Kidney epithelial cell (primary cell): Measurements from ENCODE around the gene DCP1B. TPM values are rescaled to one million over a fixed set of nuclear protein-coding genes. Genes with fewer than 3 reads are reported as not detected.

Experiments used
- DNase-seq: peaks from one replicate; pipeline ENCODE4 v3.0.0-alpha.2; 2010; ENCODE audit warnings: low read depth
- H3K27me3 ChIP-seq: 2 replicates; pipeline ENCODE4 v1.6.0; 2011; ENCODE audit warnings: low read length; ENCODE audit not compliant: control insufficient read depth, insufficient read depth
- H3K36me3 ChIP-seq: 2 replicates; pipeline ENCODE4 v1.5.1; 2011; ENCODE audit warnings: low read length; ENCODE audit not compliant: control insufficient read depth, insufficient read depth
- H3K4me3 ChIP-seq: 2 replicates; pipeline ENCODE4 v1.5.1; 2011; ENCODE audit warnings: low read depth, mild to moderate bottlenecking, control low read depth, low read length
- CTCF ChIP-seq: IDR thresholded peaks from 2 replicates; pipeline ENCODE4 v1.5.1; 2011; ENCODE audit warnings: mild to moderate bottlenecking, moderate library complexity, low read length, control low read depth, inconsistent platforms; ENCODE audit not compliant: insufficient read depth, poor library complexity, severe bottlenecking
- total RNA-seq: library from RNA; depleted of rRNA; stranded (reverse); fragments of >200 nt; gene quantifications from 2 replicates; pipeline ENCODE4 v1.2.3, GENCODE V29; 2015

DCP1B gene
- total RNA-seq, 1 donor from 2014 or later, result 22.4 TPM

GRCh38 chr12:2035431-2036055, 31.3 kb upstream of the DCP1B start:
- DNase-seq, result no peak
- Histone ChIP-seq H3K27me3 (peaks cover 35% of the 10 kb centered on the region), H3K4me3 (no peak overlapping the region), H3K36me3 (no peaks in the 10 kb centered on the region)
- no peak for TF ChIP-seq CTCF

- H3K4me3 ChIP-seq, result peak overlapping the region; percentile 19
- peak; percentile 68 for TF ChIP-seq CTCF
- H3K36me3 ChIP-seq, result no peaks in the 10 kb centered on the region
- peaks cover 34% of the 10 kb centered on the region for H3K27me3 ChIP-seq
- DNase-seq, result peak; percentile 9
These were observed 30.6 kb upstream of the DCP1B start for GRCh38 chr12:2034633-2035430.

- DNase-seq, result no peak
- TF ChIP-seq CTCF, result no peak
- Histone ChIP-seq H3K27me3 (peaks cover 31% of the 10 kb centered on the region), H3K36me3 (no peaks in the 10 kb centered on the region), H3K4me3 (no peak overlapping the region)
These were observed 28.2 kb upstream of the DCP1B start for GRCh38 chr12:2032506-2032905.

- no peak for TF ChIP-seq CTCF
- no peak for DNase-seq
- Histone ChIP-seq H3K36me3 (no peaks in the 10 kb centered on the region), H3K27me3 (peaks cover 24% of the 10 kb centered on the region), H3K4me3 (no peak overlapping the region)
These were observed 25.6 kb upstream of the DCP1B start for GRCh38 chr12:2029851-2030250.

- Histone ChIP-seq H3K27me3 (peaks cover 18% of the 10 kb centered on the region), H3K36me3 (no peaks in the 10 kb centered on the region), H3K4me3 (no peak overlapping the region)
- TF ChIP-seq CTCF, result no peak
- DNase-seq, result no peak
These were observed 23.1 kb upstream of the DCP1B start for GRCh38 chr12:2027351-2027750.
